Coronary artery (tissue), 2 donors: ENCODE measurements around the gene LRRC34.
A peak's percentile ranks its signal among the peaks of the same experiment; 100 is the strongest.

Experiments
- DNase-seq: peaks from one replicate; pipeline ENCODE4 v3.0.0-alpha.2; 2017; ENCODE audit warnings: low spot score
- H3K27ac ChIP-seq, 2 donors: fragments of 200-600 bp; sonication (generic); one replicate each; pipeline ENCODE4 v1.5.1; 2016 to 2019
- H3K4me3 ChIP-seq: fragments of 200-600 bp; sonication (generic); 2 replicates; pipeline ENCODE4 v1.5.1; 2016; ENCODE audit warnings: mild to moderate bottlenecking, moderate library complexity
- TF ChIP-seq, protein P1 (sequence below): fragments of 200-600 bp; sonication (generic); IDR thresholded peaks from one replicate; pipeline ENCODE4 v1.5.1; 2019; ENCODE audit warnings: antibody characterized with exemption

LRRC34 gene

DNA sequence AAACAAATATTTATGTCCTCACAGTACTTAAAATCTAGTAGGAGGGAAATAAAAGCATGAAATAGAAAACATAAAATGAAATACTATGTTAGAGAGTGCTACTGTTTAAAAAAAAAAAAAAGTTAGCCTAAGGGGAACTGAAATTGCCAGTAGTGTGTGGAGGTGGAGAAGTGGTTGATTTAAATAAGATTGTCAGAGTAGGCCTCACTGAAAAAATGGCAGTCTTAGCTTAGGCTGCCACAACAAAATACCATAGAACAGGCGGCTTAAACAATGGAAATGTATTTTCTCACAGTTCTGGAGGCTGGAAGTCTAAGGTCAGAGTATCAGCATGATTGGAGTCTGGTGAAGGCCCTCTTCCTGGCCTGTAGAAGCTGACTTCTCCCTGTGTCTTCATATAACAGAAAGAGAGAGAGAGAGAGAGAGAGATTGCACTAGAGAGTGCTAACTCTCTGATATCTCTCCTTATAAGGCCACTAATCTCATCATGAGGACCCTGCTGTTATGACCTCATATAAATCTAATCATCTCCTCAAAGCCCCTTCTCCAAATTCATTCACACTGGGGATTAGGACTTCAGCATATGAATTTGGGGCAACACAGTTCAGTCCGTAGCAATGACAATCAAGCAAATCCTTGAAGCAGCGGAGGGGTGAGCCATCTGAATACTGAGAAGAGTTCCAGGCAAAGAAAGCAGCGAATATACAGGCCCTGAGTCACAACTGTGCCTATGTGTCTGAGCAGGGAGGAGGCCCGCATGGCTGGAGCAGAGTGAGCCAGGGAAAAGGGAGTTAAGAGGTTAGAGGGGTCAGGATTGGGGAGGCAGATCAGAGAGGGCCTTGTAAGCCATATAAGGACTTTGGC lies 23.6 kb upstream of the LRRC34 start:
- TF ChIP-seq, protein P1, sequence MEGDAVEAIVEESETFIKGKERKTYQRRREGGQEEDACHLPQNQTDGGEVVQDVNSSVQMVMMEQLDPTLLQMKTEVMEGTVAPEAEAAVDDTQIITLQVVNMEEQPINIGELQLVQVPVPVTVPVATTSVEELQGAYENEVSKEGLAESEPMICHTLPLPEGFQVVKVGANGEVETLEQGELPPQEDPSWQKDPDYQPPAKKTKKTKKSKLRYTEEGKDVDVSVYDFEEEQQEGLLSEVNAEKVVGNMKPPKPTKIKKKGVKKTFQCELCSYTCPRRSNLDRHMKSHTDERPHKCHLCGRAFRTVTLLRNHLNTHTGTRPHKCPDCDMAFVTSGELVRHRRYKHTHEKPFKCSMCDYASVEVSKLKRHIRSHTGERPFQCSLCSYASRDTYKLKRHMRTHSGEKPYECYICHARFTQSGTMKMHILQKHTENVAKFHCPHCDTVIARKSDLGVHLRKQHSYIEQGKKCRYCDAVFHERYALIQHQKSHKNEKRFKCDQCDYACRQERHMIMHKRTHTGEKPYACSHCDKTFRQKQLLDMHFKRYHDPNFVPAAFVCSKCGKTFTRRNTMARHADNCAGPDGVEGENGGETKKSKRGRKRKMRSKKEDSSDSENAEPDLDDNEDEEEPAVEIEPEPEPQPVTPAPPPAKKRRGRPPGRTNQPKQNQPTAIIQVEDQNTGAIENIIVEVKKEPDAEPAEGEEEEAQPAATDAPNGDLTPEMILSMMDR: no peak
- no peak overlapping the region for H3K4me3 ChIP-seq
- DNase-seq: no peak
- H3K27ac ChIP-seq: peak overlapping the region in 1 of 2 donors; percentile 7

DNA sequence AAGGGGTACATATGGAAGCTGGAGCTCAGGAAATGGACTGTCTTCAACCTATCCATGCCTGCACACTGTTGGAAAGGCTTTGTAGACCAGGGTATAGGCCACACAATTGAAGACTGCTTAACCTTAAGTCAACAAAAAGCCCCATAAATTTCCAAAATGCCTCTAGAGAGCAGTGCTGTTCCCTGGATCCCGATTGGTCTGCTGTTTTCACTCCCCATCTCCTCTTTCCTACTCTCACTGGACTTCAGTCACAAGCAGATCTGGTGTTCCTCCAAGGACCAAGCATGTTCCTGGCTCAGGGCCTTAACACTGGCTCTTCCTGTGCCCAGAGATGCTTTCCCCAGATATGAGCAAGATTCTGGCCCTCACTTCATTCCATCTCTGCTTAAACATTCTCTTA lies 22.8 kb upstream of the LRRC34 start:
- Histone ChIP-seq H3K27ac (no peak overlapping the region), H3K4me3 (no peak overlapping the region)
- no peak for DNase-seq
- TF ChIP-seq, protein P1: no peak

DNA sequence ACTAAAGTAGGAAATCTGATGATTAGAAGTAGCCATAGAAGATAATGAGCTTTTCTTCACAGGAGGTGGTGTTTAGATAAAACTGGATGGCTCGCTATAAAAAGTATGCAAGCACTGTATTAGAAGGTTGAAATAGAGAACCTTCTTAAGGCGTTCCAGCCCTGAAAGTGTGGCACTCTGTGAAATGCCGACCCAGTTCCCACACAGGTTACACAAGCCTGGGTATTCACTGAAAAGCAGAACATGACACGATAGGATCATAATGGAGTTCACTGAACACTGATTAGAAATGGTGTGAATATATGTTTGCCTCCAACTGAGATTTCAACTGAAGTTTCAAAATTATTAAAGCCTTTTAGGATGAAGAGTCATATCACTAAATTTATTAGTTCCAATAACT lies 15.0 kb upstream of the LRRC34 start:
- no peak overlapping the region for H3K4me3 ChIP-seq
- TF ChIP-seq, protein P1: no peak

DNA sequence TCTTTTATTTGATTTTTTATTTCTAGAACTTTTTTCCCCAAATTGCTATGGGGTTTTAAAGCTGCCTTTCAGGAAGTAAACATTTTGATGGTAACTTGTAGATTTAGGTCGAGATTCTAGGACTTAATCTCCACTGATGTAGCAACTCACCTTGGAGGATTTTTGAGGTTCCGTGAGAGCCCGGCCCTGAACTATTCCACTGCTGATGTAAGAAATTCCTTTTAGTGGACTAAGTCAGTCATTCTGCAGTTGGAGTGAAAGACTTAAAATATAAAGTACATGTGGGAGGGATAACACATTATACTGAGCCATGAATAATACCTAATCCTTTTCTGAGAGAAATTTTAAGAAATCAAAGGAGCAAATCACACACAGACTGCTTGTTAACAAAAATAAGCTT lies 12.6 kb upstream of the LRRC34 start:
- H3K4me3 ChIP-seq: no peak overlapping the region
- no peak for DNase-seq
- H3K27ac ChIP-seq: no peak overlapping the region
- TF ChIP-seq, protein P1: no peak

More for the DNA sequence above, 15.0 kb upstream of the LRRC34 start:
- DNase-seq: no peak
- no peak overlapping the region for H3K27ac ChIP-seq

DNA sequence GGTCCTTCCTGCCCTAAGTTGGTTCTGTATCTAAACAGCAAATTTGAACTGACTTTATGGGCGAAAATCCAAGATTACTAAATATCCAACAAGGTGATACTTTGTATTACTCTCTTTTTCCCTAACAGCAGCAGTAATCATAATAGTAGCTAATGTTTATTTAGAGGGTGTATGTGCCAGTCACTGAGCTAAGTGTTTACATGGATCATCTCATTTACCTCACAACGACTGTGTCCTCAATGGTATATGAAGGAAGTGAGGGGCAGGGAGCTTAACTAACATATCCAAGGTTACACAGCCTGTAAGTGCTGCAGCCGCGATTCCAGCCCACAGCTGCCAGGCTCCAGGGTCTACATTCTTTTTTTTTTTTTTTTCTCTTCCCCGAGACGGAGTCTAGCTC lies 10.3 kb upstream of the LRRC34 start:
- no peak for DNase-seq

DNA sequence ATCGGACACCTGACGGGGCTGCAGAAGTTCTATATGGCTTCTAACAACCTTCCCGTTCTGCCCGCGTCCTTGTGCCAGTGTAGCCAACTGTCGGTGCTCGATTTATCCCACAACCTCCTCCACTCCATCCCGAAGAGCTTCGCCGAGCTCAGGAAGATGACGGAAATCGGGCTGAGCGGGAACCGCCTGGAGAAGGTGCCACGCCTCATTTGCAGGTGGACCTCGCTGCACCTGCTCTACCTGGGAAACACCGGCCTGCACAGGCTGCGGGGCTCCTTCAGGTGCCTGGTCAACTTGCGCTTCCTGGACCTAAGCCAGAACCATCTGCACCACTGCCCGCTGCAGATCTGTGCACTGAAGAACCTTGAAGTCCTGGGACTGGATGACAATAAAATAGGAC lies 9.8 kb upstream of the LRRC34 start:
- no peak for DNase-seq
- H3K4me3 ChIP-seq: no peak overlapping the region
- TF ChIP-seq, protein P1: no peak

More for the DNA sequence above, 10.3 kb upstream of the LRRC34 start:
- no peak overlapping the region for H3K4me3 ChIP-seq
- no peak overlapping the region for H3K27ac ChIP-seq
- TF ChIP-seq, protein P1: no peak

DNA sequence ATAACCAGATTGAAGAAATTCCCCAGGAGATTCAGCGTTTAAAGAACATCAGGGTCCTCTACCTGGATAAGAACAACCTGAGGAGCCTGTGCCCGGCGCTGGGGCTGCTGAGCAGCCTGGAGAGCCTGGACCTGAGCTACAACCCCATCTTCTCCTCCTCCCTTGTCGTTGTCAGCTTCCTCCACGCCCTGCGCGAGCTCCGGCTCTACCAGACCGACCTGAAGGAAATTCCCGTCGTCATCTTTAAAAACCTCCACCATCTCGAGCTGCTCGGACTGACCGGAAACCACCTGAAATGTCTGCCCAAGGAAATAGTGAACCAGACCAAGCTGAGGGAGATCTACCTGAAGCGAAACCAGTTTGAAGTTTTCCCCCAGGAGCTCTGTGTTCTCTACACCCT lies 9.4 kb upstream of the LRRC34 start:
- no peak overlapping the region for H3K27ac ChIP-seq
- TF ChIP-seq, protein P1: no peak
- no peak overlapping the region for H3K4me3 ChIP-seq
- no peak for DNase-seq

More for the DNA sequence above, 9.8 kb upstream of the LRRC34 start:
- no peak overlapping the region for H3K27ac ChIP-seq
